Right lobe of liver (tissue), 4 donors: ENCODE data around the gene KCNK3.

ENCODE experiments used
- POLR2A ChIP-seq: fragments of 450-650 bp; IDR thresholded peaks from one replicate; pipeline ENCODE4 v1.6.1; 2017; ENCODE audit warnings: antibody characterized with exemption, mild to moderate bottlenecking
- TF ChIP-seq, protein P1 (sequence below), 4 donors: fragments of 200-600 bp in 3 of 4; fragments of 450-650 bp in 1 of 4; IDR thresholded peaks; one replicate each; pipeline versions ENCODE4 v1.5.1 to v1.8.0; 2016 to 2022; ENCODE audit warnings: antibody characterized with exemption in 4 of 4, mild to moderate bottlenecking in 2 of 4
- donor health status: DM: no; HTN: no; CAD: no.
- donor health status: DM: no; HTN: no; CAD: no.
- donor health status: DM: no; HTN: yes; CAD: no.

GRCh38 chr2:26704441-26704977, 12.0 kb downstream of the KCNK3 start:
- TF ChIP-seq, protein P1, sequence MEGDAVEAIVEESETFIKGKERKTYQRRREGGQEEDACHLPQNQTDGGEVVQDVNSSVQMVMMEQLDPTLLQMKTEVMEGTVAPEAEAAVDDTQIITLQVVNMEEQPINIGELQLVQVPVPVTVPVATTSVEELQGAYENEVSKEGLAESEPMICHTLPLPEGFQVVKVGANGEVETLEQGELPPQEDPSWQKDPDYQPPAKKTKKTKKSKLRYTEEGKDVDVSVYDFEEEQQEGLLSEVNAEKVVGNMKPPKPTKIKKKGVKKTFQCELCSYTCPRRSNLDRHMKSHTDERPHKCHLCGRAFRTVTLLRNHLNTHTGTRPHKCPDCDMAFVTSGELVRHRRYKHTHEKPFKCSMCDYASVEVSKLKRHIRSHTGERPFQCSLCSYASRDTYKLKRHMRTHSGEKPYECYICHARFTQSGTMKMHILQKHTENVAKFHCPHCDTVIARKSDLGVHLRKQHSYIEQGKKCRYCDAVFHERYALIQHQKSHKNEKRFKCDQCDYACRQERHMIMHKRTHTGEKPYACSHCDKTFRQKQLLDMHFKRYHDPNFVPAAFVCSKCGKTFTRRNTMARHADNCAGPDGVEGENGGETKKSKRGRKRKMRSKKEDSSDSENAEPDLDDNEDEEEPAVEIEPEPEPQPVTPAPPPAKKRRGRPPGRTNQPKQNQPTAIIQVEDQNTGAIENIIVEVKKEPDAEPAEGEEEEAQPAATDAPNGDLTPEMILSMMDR (IDR thresholded peaks at IDR 0.05): no peak
- no peak for TF ChIP-seq POLR2A
